LNCaP clone FGC (cell line): Measurements from ENCODE around the gene PTPRQ.

Source experiments
- DNase-seq: peaks from one replicate; pipeline ENCODE4 v3.0.0-alpha.2; 2011; ENCODE audit warnings: low read depth
- H3K4me3 ChIP-seq: 2 replicates; pipeline ENCODE4 v1.5.1; 2011; ENCODE audit warnings: mild to moderate bottlenecking, low read depth, low read length, control low read depth
- TF ChIP-seq, protein P1 (sequence below): IDR thresholded peaks from 2 replicates; pipeline ENCODE4 v1.5.1; 2012; ENCODE audit warnings: mild to moderate bottlenecking; ENCODE audit not compliant: control insufficient read depth, insufficient read depth; ENCODE audit errors: extremely low read depth

PTPRQ gene

DNA sequence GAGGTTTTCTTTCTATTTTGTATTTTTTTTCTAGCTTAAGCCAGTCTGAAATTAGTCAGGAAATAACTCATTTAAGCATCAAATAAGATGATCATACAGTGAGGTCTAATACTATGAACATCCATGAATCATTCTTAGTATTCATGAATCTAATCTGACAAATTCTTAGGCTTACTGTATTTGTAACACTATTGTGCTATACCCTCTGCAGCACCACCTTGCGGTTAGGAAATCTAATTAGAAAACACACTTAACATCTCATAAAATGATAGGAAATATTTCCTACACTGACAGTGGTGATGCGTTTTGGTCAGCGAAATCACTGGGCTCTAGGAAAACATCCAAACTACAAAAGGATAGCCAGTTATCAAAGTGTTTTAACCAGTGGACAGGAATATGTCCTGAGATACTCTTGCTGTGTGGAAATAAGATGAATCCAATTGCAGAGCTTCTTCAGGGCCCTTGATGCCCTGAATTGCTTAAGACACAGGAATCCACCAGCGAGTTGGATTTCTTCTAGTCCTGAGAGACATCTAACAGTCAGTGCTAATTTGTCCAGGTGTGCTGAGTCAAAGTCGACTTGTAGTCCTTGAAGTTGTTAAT, 154.1 kb downstream of the PTPRQ start:
- no peak overlapping the region for H3K4me3 ChIP-seq
- no peak for DNase-seq
- TF ChIP-seq, protein P1, sequence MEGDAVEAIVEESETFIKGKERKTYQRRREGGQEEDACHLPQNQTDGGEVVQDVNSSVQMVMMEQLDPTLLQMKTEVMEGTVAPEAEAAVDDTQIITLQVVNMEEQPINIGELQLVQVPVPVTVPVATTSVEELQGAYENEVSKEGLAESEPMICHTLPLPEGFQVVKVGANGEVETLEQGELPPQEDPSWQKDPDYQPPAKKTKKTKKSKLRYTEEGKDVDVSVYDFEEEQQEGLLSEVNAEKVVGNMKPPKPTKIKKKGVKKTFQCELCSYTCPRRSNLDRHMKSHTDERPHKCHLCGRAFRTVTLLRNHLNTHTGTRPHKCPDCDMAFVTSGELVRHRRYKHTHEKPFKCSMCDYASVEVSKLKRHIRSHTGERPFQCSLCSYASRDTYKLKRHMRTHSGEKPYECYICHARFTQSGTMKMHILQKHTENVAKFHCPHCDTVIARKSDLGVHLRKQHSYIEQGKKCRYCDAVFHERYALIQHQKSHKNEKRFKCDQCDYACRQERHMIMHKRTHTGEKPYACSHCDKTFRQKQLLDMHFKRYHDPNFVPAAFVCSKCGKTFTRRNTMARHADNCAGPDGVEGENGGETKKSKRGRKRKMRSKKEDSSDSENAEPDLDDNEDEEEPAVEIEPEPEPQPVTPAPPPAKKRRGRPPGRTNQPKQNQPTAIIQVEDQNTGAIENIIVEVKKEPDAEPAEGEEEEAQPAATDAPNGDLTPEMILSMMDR, result peak; percentile 59

DNA sequence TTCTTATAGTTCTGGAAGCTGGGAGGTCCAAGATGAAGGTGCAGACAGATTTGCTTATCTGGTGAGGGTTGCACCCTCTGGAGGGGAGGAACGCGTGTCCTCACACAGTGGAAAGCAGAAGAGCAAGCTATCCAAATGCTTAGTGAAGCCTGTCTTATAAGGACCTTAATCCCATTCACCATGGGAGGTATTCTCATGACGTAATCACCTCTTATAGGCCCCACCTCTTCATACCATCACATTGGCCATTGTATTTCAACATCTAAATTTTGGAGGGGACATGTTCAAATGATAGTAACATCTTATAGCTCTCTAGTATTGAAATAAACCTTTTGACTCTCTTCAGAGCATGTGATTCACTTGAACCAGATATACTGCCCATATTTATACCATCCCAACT, 158.4 kb downstream of the PTPRQ start:
- no peak for DNase-seq
- H3K4me3 ChIP-seq, result no peak overlapping the region
- TF ChIP-seq, protein P1, result no peak

DNA sequence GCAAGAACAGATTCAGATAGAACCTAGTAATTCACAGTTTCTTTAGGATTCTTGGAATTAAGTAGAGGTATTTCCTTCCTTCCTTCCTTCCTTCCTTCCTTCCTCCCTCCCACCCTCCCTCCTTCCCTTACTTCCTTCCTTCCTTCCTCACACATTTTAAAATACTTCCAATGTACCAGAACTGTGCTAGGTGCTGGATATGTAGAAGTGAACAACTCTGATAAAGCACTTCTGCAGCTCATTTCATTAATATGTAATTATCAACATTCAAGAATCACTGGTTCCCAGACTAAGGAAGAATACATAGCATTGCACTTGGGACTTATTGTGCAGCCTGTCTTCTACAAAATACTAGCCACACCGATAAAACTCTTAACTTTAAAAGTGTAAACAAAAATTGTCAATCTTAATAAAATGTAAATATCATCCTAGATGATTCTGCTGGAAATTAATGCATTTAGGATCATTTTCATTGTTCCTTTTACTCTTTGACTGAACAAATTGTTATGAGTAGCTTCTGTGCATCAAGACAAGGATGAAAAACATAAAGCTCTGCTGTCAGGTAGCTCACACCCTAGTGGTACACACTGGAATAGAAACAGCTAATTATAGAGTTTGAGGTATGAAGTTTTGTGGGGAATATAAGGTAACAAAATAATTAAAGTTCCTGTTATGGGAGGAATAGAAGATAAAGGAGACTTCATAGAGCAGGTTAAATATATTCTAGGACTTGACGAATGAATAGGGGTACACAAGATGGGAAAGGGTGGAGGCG, 163.5 kb downstream of the PTPRQ start:
- no peak for DNase-seq
- TF ChIP-seq, protein P1, result peak; percentile 19; the same call in 1 of the 2 replicates
- no peak overlapping the region for H3K4me3 ChIP-seq

DNA sequence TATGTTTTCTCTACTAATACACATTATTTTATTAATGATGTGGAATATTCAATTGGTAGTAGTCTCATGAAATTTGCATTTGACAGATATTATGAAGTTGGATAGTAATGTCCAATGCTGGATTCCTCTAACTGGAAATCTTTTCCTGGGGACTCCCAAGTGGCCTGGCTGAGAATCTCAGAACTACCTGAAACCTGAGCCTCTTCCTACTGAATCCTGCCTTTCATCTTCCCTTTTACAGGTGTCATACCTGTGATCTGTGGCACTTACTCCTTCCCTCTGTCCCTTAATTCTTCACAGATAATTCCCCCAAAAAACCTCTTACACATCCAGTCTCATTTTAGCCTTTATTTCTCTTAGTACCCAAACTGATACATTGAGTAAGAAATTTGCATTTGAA, 173.7 kb downstream of the PTPRQ start:
- TF ChIP-seq, protein P1, result no peak
- no peak overlapping the region for H3K4me3 ChIP-seq
- no peak for DNase-seq

DNA sequence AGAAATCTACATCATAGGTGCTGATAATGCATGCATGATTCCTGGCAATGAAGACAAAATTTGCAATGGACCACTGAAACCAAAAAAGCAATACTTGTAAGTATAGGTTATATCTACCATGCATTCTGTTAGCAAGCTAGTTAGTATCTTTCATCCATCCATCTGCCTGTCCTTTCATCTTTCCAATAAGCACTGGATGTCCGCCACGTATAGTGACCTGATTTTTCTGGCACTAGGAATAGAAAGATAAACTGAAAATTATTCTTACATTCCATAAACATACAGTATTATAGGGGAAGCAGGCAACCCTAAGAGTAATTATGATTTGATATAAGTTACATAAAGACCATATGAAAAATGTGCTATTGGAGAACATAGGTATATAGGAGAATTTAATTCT, 176.2 kb downstream of the PTPRQ start:
- H3K4me3 ChIP-seq, result no peak overlapping the region
- no peak for DNase-seq
- TF ChIP-seq, protein P1, result no peak

DNA sequence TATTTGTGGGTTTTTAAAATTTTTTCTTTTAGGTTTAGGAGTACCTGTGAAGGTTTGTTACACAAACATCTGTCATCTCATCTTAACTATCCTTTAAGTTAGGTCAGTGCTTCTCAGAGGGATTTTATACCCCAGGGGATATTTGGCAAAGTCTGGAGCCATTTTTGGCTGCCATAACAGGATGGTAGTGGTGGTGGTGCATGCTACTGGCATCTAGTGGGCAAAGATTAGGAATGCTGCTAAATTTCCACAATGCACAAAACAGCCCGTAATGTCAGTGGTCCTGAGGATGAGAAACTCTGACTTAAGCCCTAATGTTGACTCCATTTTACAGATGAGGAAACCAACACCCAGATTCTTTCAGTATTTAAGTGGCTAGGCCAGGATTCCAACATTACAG, 178.2 kb downstream of the PTPRQ start:
- DNase-seq, result no peak
- H3K4me3 ChIP-seq, result no peak overlapping the region
- TF ChIP-seq, protein P1, result peak; percentile 47
